Measurements from ENCODE around the gene IRF7.

The IRF7 gene

GRCh38 chr11:640021-640706, 24.4 kb upstream of the IRF7 start:
- DNase-seq (ENCODE audit: low spot score): no peak

- DNase-seq (ENCODE audit: low spot score): no peak
Measured at GRCh38 chr11:639332-639955, 23.7 kb upstream of the IRF7 start.

DNA sequence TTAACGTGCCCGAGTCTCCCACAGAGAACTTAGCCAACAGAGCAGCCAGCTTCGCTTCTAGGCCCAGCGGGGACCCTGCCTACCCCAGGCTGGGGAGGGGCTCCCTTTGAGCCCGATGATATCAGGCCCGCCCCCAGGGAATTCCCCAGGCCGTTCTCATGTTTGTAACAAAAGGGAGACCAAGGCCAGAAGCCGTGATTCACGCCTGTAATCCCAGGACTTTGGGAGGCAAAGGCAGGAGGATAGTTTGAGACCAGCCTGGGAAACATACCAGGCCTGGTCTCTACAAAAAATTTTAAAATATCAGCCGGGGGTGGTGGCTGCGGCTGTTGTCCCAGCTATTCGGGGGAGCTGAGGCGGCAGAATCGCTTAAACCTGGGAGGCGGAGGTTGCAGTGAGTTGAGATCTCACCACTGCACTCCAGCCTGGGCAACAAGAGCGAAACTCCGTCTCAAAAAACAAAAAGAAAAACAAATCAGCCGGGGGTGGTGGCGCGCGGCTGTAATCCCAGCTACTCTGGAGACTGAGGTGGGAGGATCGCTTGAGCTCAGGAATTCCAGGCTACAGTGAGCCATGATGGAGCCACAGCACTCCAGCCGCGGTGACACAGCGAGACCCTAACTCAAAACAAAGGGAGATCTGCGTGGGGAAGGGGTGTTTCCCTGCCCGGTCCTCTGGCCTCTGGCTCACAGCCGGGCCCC, 23.0 kb upstream of the IRF7 start:
- no peak for DNase-seq (ENCODE audit: low spot score)

DNA sequence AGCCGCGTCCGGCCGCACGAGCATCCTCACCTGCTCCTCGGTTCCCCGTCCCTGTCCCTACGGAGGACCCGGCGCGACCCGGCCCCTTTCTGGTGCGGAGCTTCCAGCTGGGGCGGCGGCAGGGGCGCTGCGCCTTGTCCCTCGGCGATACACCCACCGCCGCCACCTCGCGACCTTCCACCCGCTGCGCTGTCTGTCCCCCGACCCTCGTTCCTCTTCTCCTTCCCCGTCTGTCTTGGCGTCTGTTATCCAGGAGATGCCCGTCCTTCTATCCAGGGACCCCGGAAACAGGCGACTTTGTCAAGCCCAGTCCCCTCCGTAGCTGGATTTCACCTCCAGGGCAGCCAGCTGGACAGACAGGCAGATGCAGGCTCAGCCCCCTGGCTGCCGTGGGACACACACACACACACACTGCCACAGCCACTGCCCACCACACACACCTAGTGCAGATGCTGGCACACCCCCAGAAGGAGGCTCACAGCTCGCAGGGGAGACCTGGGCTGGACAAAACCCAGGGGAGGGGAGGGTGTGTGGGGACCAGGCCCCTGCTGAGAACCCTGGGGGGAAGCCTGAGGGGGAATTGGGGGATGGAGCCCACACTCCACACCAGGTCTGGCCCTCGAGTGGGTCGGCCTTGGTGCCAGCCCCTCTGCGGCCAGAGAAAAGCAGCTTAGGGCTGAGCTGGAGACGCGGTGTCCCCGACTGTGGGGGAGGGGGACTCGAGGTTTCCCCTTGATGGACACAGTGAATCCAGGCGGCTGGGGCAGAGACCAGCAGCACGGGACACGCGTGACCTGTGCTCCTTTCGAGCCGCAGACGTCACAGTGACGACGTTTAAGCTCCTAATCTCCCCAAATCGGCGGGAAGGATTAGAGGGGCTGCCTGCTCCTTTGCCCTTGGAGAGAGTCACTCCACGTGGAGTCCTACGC, 22.1 kb upstream of the IRF7 start:
- no peak for DNase-seq (ENCODE audit: low spot score)

- no peak for DNase-seq (ENCODE audit: low spot score)
Measured at GRCh38 chr11:637333-637592, 21.5 kb upstream of the IRF7 start.

DNA sequence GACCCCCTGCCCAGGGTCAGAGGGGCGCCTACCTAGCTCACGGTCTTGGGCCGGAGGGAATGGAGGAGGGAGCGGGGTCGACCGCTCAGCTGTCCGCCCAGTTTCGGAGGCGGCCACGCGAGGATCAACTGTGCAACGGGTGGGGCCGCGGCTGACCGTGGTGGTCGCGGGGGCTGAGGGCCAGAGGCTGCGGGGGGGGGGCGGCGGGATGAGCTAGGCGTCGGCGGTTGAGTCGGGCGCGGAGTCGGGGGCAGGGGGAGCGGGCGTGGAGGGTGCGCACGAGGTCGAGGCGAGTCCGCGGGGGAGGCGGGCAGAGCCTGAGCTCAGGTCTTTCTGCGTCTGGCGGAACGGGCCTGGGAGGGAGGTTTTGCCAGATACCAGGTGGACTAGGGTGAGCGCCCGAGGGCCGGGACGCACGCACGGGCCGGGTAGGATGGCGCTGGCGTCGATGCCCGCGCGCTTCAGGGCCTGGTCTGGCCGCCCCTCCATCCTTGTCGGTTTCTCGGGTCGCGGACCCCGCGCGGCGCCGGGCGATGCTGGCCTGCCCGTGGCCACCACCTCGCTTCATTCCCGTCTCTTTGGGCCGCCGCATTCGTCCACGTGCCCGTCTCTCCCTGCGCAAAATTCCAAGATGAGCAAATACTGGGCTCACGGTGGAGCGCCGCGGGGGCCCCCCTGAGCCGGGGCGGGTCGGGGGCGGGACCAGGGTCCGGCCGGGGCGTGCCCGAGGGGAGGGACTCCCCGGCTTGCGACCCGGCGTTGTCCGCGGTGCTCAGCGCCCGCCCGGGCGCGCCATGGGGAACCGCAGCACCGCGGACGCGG, 21.0 kb upstream of the IRF7 start, which contains the start of gene DRD4:
Gene DRD4, plus strand, starts transcription at position 759 of the 822 bp plus-strand sequence. Its CDS starts 36 bp downstream, at position 795.
- no peak for DNase-seq (ENCODE audit: low spot score)

- DNase-seq (ENCODE audit: low spot score): no peak
Measured at GRCh38 chr11:635945-636510, 20.3 kb upstream of the IRF7 start.

DNA sequence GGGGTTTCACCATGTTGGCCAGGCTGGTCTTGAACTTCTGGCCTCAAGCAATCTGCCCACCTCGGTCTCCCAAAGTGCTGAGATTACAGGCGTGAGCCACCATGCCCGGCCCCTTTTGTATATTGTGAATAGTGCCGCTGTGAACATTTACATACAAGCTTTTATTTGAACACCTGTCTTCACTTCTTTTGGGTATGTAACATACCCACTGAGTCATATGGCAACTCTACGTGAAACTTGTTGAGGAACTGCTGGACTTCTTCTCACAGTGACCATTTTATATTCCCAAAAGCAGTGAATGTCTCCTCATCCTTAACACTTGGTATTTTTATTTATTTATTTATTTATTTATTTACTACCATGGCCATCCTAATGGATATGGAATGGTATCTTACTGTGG, 15.1 kb upstream of the IRF7 start:
- no peak for DNase-seq (ENCODE audit: low spot score)

DNA sequence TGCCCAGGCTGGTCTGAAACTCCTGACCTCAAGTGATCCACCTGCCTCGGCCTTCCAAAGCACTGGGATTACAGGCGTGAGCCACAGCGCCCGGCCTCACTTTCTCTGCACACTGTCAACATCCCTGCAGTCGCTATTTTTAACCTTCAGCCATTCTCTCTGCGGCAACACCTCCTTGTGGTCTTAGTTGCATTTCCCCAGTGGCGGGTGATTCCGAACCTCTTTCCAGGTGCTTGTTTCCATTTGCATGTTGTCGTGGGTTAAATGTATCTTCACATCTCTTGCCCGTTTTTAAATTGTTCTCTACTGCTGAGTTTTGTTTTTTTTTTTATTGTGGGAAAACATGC, 13.5 kb upstream of the IRF7 start:
- DNase-seq (ENCODE audit: low spot score): no peak

GRCh38 chr11:628056-628455, 12.3 kb upstream of the IRF7 start:
- no peak for DNase-seq (ENCODE audit: low spot score)

- no peak for DNase-seq (ENCODE audit: low spot score)
Measured at GRCh38 chr11:627308-627576, 11.5 kb upstream of the IRF7 start.

DNA sequence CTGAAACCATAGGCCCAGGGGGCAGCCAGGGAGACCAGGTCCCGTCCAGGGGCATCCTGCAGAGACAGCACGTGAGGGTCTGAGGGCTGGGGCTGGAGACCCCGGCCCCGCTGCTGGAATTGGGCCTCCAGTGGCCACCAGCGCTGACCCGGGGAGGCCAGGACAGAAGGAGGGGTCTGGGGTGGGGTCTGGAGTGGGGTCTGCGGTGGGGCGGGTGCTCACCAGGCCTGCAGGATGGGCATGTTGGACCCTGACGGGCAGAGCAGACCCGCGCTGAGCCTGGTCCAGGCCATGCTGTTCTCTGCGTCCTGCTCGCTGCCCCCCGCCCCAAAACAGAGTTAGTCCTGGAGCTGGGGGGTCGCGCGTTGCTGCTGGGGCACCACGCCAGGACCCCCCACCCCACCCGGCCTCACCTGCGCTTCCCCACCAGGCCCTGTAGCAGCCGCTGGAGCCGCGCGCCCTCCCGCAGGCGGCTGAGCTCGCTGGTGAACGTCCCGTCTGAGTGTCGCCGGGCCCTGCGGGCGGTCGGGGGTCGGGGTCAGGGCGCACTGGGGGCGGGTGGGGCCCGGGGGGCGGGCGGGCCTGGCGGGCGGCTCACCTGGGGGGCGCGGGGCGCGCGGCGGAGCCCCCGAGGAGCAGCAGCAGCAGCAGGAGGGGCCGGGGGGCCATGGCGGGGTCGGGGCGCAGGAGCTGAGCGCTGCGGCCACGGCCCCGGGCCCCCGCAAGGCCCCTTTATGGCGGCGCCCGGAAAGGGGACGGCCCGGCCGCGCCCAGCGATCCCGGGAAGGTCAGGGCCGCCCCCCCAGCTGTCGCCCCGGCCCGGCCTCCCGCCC, 10.9 kb upstream of the IRF7 start, which contains the start of gene SCT:
Gene SCT, minus strand, starts transcription at position 707 of the 833 bp plus-strand sequence. Its CDS starts 38 bp downstream, at position 669.
- no peak for DNase-seq (ENCODE audit: low spot score)

- DNase-seq (ENCODE audit: low spot score): no peak
Measured at GRCh38 chr11:625636-626268, 10.0 kb upstream of the IRF7 start.

- no peak for DNase-seq (ENCODE audit: low spot score)
Measured at GRCh38 chr11:624705-625635, 9.2 kb upstream of the IRF7 start, which contains the start of gene CDHR5. Gene CDHR5, minus strand, starts transcription at chr11:624955. Its CDS starts 53 bp downstream, at chr11:624902.

DNA sequence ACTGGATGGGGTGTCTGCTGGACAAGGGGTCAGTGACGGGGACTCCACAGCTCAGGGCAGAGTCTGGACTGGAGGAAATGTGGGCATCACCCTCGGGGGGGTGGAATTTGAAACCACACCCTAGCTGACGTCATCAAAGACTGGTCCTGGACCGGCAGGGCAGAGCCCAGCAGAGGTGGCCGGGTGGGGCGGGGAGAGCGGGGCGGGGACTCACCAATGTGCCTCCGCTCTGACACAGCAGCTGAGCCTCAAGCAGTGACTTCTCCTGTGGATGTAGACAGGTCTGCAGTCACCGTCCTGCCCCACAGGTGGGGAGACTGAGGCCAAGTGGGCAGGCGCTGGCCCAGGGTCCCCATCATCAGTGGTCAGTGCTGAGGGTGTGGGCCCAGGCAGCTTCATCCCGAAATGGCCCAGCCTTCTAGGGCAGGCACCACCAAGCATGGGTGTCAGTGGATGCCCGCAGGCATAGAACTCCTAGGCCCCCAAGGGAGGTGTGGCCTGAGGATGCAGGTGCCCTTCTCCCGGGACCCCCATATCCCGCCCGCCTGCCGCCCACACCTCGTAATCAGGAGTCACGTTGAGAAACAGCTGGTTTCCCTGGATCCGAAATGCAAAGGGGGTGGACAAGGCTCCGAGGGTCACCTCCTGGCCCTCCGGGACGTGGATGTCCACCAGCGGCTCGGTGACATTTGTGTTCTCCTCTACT, 8.4 kb upstream of the IRF7 start:
- DNase-seq (ENCODE audit: low spot score): no peak

GRCh38 chr11:623349-623869, 7.7 kb upstream of the IRF7 start:
- DNase-seq (ENCODE audit: low spot score): no peak

DNA sequence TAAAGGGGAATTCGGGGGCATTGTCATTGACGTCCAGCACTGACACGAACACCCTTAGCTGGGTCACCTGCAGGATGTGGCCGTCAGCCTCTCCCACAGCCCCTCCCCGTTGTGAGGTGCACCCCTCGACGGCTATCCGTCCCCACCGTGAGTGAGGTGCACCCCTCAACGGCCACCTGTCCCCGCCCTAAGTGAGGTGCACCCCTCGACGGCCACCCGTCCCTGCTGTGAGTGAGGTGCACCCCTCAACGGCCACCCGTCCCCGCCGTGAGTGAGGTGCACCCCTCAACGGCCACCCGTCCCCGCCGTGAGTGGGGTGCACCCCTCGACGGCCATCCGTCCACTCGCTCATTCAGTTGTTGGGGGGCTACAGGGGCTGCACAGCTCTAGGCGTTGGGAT, 6.1 kb upstream of the IRF7 start:
- DNase-seq (ENCODE audit: low spot score): no peak

Measured in CD4-positive, alpha-beta T cell treated with Interleukin-6 at 100 ng/mL for 8 hours (primary cell).